Measurements from ENCODE around the gene C1QTNF4.

DNA sequence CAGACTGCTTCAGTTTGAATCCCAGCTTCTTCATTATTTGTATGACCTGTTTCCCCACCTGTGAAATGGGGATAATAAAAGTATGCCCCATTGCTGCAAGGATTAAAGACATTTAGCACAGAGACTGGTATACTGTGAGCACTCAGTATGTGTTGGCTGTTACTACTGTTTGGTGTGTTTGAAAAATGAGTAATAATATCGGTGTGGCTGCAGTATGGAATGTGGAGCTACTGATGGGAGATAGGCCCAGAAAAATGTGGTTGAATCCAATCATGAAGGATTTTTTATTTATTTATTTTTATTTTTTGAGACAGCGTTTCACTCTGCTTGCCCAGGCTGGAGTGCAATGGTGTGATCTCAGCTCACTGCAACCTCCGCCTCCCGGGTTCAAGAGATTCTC is 9.1 kb upstream of the C1QTNF4 start:
- TF ChIP-seq, protein P1, sequence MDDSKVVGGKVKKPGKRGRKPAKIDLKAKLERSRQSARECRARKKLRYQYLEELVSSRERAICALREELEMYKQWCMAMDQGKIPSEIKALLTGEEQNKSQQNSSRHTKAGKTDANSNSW (CRISPR knock-in tag; IDR thresholded peaks at IDR 0.05; ENCODE audit: borderline replicate concordance) = no peak
- TF ChIP-seq GATAD2A (CRISPR knock-in tag; IDR thresholded peaks at IDR 0.05) (no peak), SMAD9 (CRISPR knock-in tag; IDR thresholded peaks at IDR 0.05) (no peak), BRD4 (CRISPR knock-in tag; IDR thresholded peaks at IDR 0.05) (no peak), MTA3 (CRISPR knock-in tag; IDR thresholded peaks at IDR 0.05) (no peak), NR3C1 (CRISPR knock-in tag; IDR thresholded peaks at IDR 0.05) (no peak)
- TF ChIP-seq, protein P2, sequence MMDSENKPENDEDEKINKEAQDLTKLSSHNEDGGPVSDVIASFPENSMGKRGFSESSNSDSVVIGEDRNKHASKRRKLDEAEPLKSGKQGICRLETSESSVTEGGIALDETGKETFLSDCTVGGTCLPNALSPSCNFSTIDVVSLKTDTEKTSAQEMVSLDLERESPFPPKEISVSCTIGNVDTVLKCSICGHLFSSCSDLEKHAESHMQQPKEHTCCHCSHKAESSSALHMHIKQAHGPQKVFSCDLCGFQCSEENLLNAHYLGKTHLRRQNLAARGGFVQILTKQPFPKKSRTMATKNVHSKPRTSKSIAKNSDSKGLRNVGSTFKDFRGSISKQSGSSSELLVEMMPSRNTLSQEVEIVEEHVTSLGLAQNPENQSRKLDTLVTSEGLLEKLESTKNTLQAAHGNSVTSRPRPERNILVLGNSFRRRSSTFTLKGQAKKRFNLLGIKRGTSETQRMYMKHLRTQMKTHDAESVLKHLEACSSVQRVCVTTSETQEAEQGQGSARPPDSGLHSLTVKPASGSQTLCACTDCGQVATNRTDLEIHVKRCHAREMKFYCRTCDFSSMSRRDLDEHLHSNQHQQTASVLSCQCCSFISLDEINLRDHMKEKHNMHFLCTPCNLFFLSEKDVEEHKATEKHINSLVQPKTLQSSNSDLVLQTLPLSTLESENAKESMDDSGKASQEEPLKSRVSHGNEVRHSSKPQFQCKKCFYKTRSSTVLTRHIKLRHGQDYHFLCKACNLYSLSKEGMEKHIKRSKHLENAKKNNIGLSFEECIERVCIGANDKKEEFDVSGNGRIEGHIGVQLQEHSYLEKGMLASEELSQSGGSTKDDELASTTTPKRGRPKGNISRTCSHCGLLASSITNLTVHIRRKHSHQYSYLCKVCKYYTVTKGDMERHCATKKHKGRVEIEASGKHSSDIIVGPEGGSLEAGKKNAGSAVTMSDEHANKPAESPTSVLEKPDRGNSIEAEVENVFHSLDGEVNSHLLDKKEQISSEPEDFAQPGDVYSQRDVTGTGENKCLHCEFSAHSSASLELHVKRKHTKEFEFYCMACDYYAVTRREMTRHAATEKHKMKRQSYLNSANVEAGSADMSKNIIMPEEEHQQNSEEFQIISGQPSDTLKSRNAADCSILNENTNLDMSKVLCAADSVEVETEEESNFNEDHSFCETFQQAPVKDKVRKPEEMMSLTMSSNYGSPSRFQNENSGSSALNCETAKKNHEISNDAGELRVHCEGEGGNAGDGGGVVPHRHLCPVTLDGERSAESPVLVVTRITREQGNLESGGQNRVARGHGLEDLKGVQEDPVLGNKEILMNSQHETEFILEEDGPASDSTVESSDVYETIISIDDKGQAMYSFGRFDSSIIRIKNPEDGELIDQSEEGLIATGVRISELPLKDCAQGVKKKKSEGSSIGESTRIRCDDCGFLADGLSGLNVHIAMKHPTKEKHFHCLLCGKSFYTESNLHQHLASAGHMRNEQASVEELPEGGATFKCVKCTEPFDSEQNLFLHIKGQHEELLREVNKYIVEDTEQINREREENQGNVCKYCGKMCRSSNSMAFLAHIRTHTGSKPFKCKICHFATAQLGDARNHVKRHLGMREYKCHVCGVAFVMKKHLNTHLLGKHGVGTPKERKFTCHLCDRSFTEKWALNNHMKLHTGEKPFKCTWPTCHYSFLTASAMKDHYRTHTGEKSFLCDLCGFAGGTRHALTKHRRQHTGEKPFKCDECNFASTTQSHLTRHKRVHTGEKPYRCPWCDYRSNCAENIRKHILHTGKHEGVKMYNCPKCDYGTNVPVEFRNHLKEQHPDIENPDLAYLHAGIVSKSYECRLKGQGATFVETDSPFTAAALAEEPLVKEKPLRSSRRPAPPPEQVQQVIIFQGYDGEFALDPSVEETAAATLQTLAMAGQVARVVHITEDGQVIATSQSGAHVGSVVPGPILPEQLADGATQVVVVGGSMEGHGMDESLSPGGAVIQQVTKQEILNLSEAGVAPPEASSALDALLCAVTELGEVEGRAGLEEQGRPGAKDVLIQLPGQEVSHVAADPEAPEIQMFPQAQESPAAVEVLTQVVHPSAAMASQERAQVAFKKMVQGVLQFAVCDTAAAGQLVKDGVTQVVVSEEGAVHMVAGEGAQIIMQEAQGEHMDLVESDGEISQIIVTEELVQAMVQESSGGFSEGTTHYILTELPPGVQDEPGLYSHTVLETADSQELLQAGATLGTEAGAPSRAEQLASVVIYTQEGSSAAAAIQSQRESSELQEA (CRISPR knock-in tag; IDR thresholded peaks at IDR 0.05; ENCODE audit: not compliant biosample characterization) = no peak
